Stimulated activated CD4-positive, alpha-beta T cell treated with anti-CD3 and anti-CD28 coated beads, TNF-alpha, amount 100 ng/mL, for 24 hours (primary cell): ENCODE results near the gene ATG10.
"Not testable (repeated sequence)": the region's sequence is repeated elsewhere in the genome, so short reads cannot be mapped to it uniquely, and the experiment has no call there.

ENCODE experiments used
- DNase-seq, 3 experiments: peaks; one replicate each; pipeline ENCODE4 v3.0.0-alpha.2; 2020; ENCODE audit warnings: low read depth in 3 of 3

Gene ATG10

DNA sequence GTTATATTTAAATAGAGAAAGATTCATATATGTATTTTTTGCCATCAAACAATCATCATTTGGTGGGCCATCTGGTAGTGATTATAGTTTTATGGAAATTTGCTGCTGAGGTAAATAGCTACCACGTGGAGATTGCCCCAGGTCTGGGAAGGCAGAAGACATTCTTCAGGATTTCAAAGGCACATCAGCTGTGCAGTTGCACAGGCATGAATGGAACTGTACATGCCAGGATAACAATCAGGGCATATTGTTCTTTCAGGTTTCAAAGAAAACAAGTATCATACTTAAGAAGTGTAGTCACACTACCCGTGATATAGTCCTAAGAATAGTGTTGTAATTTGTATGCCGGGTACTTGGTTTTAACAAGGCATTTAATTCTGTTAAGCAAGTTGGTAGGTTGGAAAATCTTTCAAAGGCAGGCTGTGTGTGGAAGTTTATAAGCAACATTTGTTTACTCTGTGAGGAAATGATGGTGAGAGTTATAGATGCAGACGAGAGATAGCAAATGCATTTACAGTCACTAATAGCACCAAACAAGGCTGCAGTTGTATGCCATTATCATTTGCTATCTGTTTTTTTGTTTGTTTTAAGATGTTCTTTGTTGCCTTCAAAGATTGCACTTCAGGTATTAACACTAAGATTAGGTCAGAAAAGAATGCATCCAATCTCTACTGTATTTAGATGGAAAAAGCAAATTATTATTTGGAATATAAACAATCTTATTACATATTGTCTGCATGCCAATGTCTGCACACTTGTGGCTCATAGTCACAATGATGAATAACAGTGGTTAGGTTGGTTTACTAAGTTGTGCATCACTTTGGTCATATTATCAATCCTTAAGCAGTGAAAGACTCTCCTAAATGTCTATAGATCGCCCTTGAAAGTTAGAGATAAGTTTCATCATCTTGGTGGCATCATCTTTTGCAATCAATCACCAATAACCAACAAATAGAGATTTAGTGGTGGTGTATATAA is 251.1 kb downstream of the ATG10 start:
- no peak for DNase-seq

- peak; percentile 28 to 55 (median 52) for DNase-seq
Observed at GRCh38 chr5:82225525-82226172, 253.8 kb downstream of the ATG10 start.

DNA sequence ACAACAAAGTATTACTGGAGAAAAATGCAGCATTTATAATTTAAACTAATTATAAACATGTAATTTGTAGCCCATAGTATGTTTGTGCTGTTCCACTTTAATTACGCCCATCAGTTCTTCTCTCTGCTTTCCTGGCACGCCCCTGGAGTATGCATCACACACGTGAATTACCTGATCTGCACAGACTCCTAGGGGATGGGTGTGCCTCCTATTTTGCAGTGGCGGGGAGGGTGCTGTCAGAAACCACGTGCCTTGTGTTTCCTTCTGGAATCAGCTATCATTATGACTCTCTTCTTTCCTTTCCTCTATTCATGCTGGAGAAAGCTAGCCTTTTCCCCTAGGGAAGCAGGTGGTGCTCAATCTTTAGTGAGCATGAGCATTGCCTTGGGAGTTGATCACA is 263.1 kb downstream of the ATG10 start:
- no peak for DNase-seq

- no peak for DNase-seq
Observed at GRCh38 chr5:82244151-82244550, 272.3 kb downstream of the ATG10 start.

GRCh38 chr5:82244854-82245635 is 273.2 kb downstream of the ATG10 start:
- DNase-seq: no peak

- no peak for DNase-seq
Observed at GRCh38 chr5:82246960-82247574, 275.2 kb downstream of the ATG10 start.

DNA sequence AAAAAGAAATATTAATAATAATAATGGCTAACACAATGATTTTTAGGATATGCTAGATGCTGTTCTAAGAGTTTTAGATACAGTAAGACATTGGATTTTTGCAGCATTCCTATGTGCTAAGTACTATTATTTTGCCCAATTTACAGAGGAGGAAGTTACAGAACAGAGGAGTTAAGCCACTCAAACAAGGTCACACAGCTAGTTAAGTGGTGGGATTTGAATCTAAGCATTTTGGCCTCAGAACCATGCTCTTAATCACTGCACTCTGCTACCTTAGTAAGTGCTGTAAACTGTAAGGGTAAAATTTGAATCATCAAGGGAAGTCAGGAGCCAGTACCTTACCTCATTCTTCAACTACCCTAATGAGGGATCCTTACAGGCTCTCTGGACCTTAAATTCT is 280.9 kb downstream of the ATG10 start:
- no peak for DNase-seq

DNA sequence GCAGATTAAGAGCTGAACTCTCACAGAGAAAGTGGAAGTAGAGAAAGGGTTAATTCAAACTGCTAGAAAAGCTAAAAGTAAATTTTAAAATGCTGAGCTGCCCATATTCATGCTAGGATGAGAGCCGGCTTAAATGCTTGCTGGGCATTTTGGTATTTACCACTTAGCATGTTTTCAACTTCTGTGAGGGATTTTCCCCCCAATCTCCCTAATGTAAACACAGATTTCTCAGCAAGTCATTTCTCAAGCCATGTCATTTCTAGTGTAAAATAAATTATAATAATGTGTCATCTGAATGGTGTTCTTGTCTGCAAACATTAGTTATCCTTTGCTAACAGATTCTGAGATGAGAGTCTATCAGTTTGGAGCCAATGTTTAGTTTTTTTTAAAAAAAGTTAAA is 284.0 kb downstream of the ATG10 start:
- no peak for DNase-seq

GRCh38 chr5:82257247-82257646 is 285.4 kb downstream of the ATG10 start:
- no peak for DNase-seq

DNA sequence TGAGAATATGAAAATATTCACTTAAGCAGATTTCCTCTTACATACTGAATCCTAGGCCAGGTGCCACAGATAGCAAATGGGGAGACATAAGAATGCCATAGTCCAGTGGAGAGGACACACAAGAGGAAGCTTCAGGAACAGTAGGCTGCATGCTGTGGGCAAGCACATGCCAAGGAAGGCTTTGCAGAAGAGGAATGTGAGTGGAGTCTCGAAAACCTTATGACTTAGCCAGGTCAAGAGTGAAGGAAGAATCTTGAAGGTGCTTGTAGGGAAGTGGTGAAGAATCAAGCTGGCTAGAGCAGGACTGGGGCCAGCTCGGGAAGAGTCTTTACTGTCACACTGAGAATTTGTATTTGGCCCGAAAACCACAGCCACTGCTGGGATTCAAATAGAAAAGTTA is 285.9 kb downstream of the ATG10 start:
- no peak for DNase-seq

DNA sequence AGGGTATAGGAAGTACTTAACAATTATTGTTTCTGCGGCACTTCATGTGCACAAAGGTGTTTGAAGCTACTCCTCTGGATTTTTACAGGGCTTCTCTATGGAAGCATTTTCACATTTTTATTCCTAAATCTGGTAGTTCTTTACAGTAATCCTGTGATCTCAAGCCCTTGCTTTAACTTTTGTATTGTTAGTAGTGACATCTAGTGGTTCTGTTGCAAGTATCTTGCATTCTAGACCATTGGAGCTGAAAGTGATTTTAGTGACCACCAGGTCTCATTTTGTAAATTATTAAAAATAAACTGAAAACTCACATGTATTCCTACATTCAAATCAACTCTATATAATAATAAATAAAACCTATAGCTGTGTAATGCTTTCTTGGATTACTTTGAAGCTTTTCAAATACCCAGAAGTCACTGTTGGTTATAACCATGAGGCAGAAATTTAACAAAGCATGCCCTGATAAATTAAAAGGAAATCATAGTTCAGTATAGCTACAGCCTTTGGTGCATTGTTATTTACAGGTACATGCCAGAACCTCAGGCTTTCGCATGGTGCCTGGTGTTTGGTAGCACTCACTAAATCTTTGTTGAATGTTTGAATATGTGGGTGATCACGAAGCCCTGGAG is 287.5 kb downstream of the ATG10 start:
- DNase-seq: no peak

GRCh38 chr5:82265047-82265446 is 293.2 kb downstream of the ATG10 start:
- no peak for DNase-seq

DNA sequence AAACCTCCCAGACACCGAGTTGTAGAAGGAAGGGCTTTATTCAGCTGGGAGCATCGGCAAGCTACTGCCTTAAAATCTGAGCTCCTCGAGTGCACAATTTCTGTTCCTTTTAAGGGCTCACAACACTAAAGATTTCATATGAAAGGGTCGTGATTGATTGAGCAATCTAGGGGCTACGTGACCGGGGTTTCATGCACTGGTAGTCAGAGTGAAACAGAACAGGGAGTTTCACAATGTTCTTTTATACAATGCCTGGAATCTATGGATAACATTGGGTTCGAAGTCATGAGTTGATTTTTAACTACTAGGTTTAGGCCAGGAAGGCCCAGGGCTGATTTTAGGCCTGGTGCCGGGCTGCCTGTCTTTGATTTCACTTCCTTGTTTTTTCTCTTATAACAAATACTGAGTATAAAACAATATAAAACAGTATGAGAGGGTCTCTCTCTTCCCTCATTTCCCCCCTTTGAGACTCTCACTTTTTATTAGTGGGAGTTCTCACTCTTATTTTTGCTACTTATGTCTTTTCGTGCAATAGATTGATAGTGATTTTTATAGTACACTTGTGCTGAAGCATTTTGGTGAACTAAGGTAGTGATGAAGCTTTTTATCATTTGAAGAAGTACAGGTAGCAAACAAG is 295.6 kb downstream of the ATG10 start:
- DNase-seq: not testable (repeated sequence)

GRCh38 chr5:82269363-82269762 is 297.5 kb downstream of the ATG10 start:
- not testable (repeated sequence) for DNase-seq

DNA sequence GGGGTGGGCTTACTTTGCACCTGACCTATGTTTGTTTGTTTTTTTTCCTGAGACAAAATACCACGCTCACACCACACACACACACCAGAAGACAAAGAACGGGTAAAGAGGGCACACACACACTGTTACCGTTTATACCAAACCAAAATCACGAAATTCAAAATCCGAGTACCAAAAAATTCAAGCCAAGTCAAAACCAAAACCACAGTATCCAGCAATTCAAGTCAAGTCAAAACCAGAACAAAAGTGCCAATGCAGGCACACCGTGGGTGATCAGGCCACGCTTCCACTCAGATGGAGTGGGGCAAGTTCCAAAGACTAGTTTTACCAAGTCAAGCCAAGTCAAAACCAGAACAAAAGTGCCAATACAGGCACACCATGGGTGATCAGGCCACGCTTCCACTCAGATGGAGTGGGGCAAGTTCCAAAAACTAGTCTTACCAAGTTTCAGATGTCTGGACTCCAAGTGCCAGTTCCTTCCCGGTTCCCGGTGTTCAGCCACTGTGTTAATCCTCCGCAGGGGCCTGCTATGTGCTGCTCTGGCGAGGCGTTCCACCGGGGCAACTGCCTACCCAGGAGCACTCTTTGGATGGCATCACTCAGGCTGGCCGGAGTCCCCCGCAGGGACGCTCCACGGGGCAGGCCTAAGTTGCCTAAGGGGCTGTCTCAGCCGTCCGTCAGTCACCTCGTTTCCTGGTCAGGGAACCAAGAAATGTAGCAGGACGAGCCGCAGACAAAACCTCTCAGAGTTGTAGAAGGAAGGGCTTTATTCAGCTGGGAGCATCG is 300.9 kb downstream of the ATG10 start:
- DNase-seq: not testable (repeated sequence)

GRCh38 chr5:82273426-82273825 is 301.6 kb downstream of the ATG10 start:
- DNase-seq: not testable (repeated sequence)

GRCh38 chr5:82274343-82275211 is 302.8 kb downstream of the ATG10 start:
- DNase-seq: no peak

DNA sequence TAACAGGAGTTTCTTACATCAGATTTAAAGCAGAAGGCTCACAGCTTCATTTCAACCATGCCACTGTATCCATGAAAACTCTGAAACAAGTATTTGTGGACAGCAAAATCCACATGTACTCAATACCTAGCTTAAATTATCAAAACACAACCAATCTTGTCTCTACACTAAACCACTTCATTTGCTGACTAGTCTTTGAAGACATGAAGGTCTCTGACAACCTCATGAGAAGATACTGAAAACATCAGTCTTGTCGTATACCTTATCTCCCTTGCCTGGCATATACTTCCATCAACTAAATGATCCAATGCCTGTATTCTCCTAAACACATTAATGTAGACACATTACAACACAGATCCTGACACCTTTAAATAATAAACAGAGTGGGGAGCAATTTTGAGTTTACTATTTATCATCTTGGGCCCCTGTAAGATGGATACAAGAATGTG is 303.4 kb downstream of the ATG10 start:
- DNase-seq: no peak
